GM19438 (cell line): ENCODE data around the gene IRF7.
"Not testable (repeated sequence)": the region's sequence is repeated elsewhere in the genome, so short reads cannot be mapped to it uniquely, and the experiment has no call there.

Experiments used
- ATAC-seq: cut with Tn5 transposase; IDR thresholded peaks from one replicate; pipeline ENCODE4 v1.9.1; 2021; ENCODE audit warnings: low read depth; ENCODE audit not compliant: unreplicated experiment

IRF7 gene

GRCh38 chr11:587546-587945, 28.2 kb downstream of the IRF7 start:
- ATAC-seq: no peak

- no peak for ATAC-seq
Measured at GRCh38 chr11:586376-587316, 29.1 kb downstream of the IRF7 start.

GRCh38 chr11:584287-584686, 31.5 kb downstream of the IRF7 start:
- ATAC-seq: no peak

GRCh38 chr11:581752-582151, 34.0 kb downstream of the IRF7 start:
- ATAC-seq: no peak

GRCh38 chr11:581342-581741, 34.4 kb downstream of the IRF7 start:
- no peak for ATAC-seq

- ATAC-seq: no peak
Measured at GRCh38 chr11:579830-580601, 35.7 kb downstream of the IRF7 start.

GRCh38 chr11:578276-579035, 37.3 kb downstream of the IRF7 start:
- no peak for ATAC-seq

- ATAC-seq: no peak
Measured at GRCh38 chr11:577611-577894, 38.2 kb downstream of the IRF7 start.

GRCh38 chr11:576811-577610, 38.7 kb downstream of the IRF7 start:
- no peak for ATAC-seq

- peak; percentile 76 for ATAC-seq
Measured at GRCh38 chr11:575996-576768, 39.6 kb downstream of the IRF7 start, which contains the start of gene PHRF1. TSS of gene PHRF1 (plus strand) at chr11:576470. CDS start at chr11:581513, 5,043 bp downstream.

GRCh38 chr11:575313-575995, 40.3 kb downstream of the IRF7 start:
- ATAC-seq: no peak

GRCh38 chr11:574632-575312, 41.0 kb downstream of the IRF7 start:
- ATAC-seq: no peak

GRCh38 chr11:574031-574570, 41.6 kb downstream of the IRF7 start:
- not testable (repeated sequence) for ATAC-seq

GRCh38 chr11:573146-573759, 42.5 kb downstream of the IRF7 start:
- ATAC-seq: no peak

GRCh38 chr11:571802-572185, 44.0 kb downstream of the IRF7 start:
- ATAC-seq: no peak

- no peak for ATAC-seq
Measured at GRCh38 chr11:569158-569885, 46.4 kb downstream of the IRF7 start.
